Measurements from ENCODE around the gene HAO1.

Gene HAO1

GRCh38 chr20:7903429-7903828 is 36.8 kb downstream of the HAO1 start:
- H3K9me3 ChIP-seq (ENCODE audit: control insufficient read depth, low read length) = no peaks in the 10 kb centered on the region

GRCh38 chr20:7902879-7903278 is 37.4 kb downstream of the HAO1 start:
- no peak overlapping the region for H3K27ac ChIP-seq
- no peaks in the 10 kb centered on the region for H3K79me2 ChIP-seq
- no peak overlapping the region for H3K4me2 ChIP-seq (ENCODE audit: low read length)
- no peaks in the 10 kb centered on the region for H3K4me1 ChIP-seq
- H3K9me3 ChIP-seq (ENCODE audit: control insufficient read depth, low read length) = no peaks in the 10 kb centered on the region
- H3K36me3 ChIP-seq (ENCODE audit: control insufficient read depth, insufficient read depth, low read length) = no peaks in the 10 kb centered on the region
- no peak overlapping the region for H3K4me3 ChIP-seq (ENCODE audit: low read depth, low read length)
- H3K9ac ChIP-seq = no peak overlapping the region
- no peak overlapping the region for H2AFZ ChIP-seq
- H3K27me3 ChIP-seq (ENCODE audit: control insufficient read depth, insufficient read depth, low read length) = no peaks in the 10 kb centered on the region
- no peak for TF ChIP-seq CTCF (IDR thresholded peaks at IDR 0.05)

More at GRCh38 chr20:7903429-7903828, 36.8 kb downstream of the HAO1 start:
- no peaks in the 10 kb centered on the region for H3K79me2 ChIP-seq
- no peak overlapping the region for H3K9ac ChIP-seq
- H3K4me2 ChIP-seq (ENCODE audit: low read length) = no peak overlapping the region
- H3K4me3 ChIP-seq (ENCODE audit: low read depth, low read length) = no peak overlapping the region
- H3K36me3 ChIP-seq (ENCODE audit: control insufficient read depth, insufficient read depth, low read length) = no peaks in the 10 kb centered on the region
- H2AFZ ChIP-seq = no peak overlapping the region
- H3K4me1 ChIP-seq = no peaks in the 10 kb centered on the region
- no peak for TF ChIP-seq CTCF (IDR thresholded peaks at IDR 0.05)
- no peaks in the 10 kb centered on the region for H3K27me3 ChIP-seq (ENCODE audit: control insufficient read depth, insufficient read depth, low read length)
- no peak overlapping the region for H3K27ac ChIP-seq

- no peak for TF ChIP-seq CTCF (IDR thresholded peaks at IDR 0.05)
- Histone ChIP-seq H3K4me2 (ENCODE audit: low read length) (no peak overlapping the region), H3K9ac (no peak overlapping the region), H3K9me3 (ENCODE audit: control insufficient read depth, low read length) (no peaks in the 10 kb centered on the region), H3K27ac (no peak overlapping the region), H3K36me3 (ENCODE audit: control insufficient read depth, insufficient read depth, low read length) (no peaks in the 10 kb centered on the region), H3K4me1 (no peaks in the 10 kb centered on the region), H3K79me2 (no peaks in the 10 kb centered on the region), H2AFZ (no peak overlapping the region), H3K4me3 (ENCODE audit: low read depth, low read length) (no peak overlapping the region), H3K27me3 (ENCODE audit: control insufficient read depth, insufficient read depth, low read length) (no peaks in the 10 kb centered on the region)
Measured at GRCh38 chr20:7897781-7898364, 42.4 kb downstream of the HAO1 start.

GRCh38 chr20:7893014-7893730 is 47.1 kb downstream of the HAO1 start:
- no peak for TF ChIP-seq CTCF (IDR thresholded peaks at IDR 0.05)

GRCh38 chr20:7891705-7892104 is 48.6 kb downstream of the HAO1 start:
- no peak overlapping the region for H3K4me2 ChIP-seq (ENCODE audit: low read length)
- TF ChIP-seq CTCF (IDR thresholded peaks at IDR 0.05) = no peak
- H3K4me1 ChIP-seq = no peaks in the 10 kb centered on the region
- no peak overlapping the region for H3K4me3 ChIP-seq (ENCODE audit: low read depth, low read length)
- H3K27ac ChIP-seq = no peak overlapping the region
- no peaks in the 10 kb centered on the region for H3K79me2 ChIP-seq
- H3K27me3 ChIP-seq (ENCODE audit: control insufficient read depth, insufficient read depth, low read length) = no peaks in the 10 kb centered on the region
- H3K36me3 ChIP-seq (ENCODE audit: control insufficient read depth, insufficient read depth, low read length) = no peaks in the 10 kb centered on the region
- no peaks in the 10 kb centered on the region for H3K9me3 ChIP-seq (ENCODE audit: control insufficient read depth, low read length)
- no peak overlapping the region for H2AFZ ChIP-seq
- no peak overlapping the region for H3K9ac ChIP-seq

More at GRCh38 chr20:7893014-7893730, 47.1 kb downstream of the HAO1 start:
- H3K4me3 ChIP-seq (ENCODE audit: low read depth, low read length) = no peak overlapping the region
- no peaks in the 10 kb centered on the region for H3K9me3 ChIP-seq (ENCODE audit: control insufficient read depth, low read length)
- no peaks in the 10 kb centered on the region for H3K4me1 ChIP-seq
- H3K4me2 ChIP-seq (ENCODE audit: low read length) = no peak overlapping the region
- no peaks in the 10 kb centered on the region for H3K36me3 ChIP-seq (ENCODE audit: control insufficient read depth, insufficient read depth, low read length)
- no peak overlapping the region for H2AFZ ChIP-seq
- no peak overlapping the region for H3K9ac ChIP-seq
- H3K27ac ChIP-seq = no peak overlapping the region
- H3K79me2 ChIP-seq = no peaks in the 10 kb centered on the region
- H3K27me3 ChIP-seq (ENCODE audit: control insufficient read depth, insufficient read depth, low read length) = no peaks in the 10 kb centered on the region
